Activated T-cell treated with anti-CD3 and anti-CD28 coated beads for 4 hours (primary cell): ENCODE results near the gene RABIF.

Experiments
- DNase-seq: peaks from one replicate; pipeline ENCODE4 v3.0.0-alpha.2; 2020

The RABIF gene

DNA sequence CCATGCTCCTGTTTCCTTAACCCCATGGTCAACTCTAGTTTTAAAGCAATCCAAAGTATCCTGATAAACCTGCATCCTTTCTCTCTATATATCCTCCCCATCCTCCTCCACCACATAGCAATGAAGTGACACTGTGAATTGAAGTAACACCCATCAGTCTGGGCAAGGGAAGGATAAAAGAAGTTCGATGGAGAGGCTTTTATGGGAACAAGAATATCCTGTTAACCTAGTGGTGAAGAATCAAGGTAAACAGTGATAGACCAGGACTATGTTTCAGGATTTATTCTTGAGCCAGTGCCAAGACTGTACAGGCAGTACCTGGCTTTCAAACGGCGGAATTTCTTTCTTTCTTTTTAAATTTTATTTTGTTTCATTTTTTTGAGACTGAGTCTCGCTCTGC lies 17.6 kb downstream of the RABIF start:
- DNase-seq = no peak

DNA sequence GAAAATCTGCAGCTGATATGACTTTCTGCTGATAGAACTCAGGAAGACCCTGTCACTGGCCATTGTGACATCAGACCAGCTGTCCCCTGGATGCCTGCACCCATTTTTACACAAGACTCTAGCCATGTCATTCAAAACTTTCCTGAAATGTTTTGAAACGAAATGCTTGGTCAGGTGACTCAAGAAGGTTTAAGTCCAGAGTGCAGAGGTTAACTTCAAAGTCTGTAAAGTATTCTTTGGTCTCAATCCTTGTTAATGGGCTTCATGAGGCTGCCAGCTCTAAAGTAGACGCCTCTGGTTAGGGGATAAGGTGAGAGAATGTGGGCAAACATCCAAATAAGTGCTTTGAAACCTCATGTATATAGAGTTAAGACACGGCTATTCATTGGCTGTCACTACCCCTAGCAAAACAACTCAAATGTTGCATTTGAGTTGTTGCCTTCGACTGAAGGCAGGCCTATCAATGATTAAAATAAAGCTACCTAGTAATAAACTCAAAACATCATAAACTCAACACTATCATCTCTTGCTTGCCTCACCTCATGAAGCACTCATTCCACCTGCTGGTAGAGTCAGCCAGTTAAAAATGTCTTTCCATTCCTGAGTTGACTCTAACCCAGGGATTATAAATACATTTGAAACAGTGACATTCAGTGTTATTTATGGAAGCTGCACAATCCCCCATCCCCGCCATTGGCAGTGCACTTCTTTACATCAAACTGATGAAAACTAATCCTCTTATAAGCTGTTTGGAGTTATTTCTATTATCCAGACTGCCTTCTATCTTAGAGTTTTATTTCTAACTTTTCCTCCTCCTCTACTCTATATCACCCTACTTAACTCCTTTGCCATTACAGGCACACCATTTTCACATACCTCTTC lies 26.0 kb downstream of the RABIF start:
- DNase-seq = no peak

DNA sequence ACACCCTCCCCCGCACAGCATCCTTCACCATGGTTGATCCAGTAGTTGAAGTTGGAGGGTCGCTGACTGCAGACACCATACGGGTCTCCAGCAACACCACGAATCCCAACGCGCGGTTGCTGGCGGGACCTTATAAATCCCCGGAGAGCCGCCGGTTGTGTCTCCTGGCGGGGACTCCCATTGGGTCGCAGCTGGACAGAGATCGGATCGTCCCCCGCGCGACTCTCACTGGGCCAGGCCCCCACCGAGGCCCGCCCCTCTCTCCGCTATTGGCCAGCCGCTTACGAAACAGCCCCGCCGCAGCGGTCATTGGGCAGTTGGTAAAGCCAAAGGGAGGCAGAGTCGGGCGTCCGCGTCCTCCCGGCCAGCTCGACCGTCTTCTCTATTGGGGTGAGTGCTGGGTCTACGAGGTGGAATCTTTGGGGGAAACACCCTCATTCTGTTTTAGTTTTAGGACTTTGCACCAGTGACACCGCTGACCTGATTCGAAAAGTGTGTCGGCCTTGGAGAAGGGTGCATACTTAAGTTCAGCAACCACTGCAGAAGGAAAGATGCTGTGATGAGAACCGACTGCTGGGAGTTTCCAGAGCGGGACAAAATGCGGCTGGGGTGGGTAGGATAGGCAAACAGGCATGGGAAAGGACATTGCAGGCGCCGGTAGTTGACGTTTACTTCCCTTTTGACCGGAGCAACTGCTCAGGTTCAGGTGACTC lies 27.4 kb downstream of the RABIF start:
- no peak for DNase-seq

DNA sequence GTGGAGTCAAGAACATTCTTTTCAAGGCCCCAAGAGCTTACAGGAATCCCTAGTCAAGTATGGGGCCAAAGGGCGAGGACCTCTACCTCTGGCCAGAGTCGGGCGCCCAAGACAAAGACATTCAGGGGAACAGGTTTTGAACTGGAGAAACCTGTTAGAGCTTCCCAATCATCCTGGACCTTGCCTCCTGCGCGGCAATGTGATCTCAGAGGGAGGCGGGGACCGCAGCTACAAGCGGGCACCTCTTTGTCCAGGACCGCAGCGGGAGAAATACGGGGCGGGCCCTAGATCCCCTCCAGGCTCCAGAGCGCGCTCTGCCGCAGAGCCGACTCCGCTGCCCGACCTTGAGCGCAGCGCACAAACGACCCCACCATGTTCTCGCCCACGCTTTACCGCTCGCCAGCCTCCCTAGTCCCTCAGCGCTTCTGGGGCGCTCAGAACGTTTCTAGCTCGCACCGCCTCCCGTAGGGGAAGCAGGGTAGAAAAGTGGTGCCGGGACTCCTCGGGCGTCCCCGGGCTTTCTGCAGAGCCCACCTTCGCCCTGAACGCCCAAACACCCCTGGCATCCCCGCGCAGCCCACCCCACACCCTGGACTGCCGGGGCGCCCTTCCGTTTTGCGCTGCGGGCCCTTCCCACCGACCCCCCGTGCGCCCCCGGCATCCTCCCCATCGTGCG lies 28.1 kb downstream of the RABIF start:
- peak; percentile 13 for DNase-seq

DNA sequence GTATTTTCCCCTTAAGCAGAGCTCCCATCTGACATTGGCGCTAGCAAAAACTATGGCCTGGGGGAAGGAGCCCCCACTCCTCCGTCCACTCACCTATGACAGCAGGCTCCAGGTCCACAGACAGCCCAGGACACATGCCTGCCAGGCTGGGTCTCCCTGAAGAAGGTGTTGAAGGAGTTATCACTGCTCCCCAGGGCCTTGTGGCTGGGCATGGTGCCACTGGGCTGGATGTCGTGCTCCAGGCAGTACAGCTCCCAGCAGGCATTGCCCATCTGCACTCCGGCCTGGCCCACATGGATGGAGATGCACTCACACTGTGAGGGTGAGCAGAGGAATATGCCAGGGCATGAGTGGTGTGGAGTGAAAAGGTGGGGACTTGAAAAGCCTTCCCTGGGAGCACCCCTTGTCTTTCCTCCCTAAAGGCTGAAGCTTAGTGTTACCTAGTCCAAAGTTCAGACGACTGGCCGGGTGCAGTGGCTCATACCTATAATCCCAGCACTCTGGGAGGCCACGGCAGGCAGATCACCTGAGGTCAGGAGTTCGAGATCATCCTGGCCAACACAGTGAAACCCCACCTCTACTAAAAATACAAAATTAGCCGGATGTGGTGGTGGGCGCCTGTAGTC lies 30.0 kb downstream of the RABIF start:
- DNase-seq = no peak

DNA sequence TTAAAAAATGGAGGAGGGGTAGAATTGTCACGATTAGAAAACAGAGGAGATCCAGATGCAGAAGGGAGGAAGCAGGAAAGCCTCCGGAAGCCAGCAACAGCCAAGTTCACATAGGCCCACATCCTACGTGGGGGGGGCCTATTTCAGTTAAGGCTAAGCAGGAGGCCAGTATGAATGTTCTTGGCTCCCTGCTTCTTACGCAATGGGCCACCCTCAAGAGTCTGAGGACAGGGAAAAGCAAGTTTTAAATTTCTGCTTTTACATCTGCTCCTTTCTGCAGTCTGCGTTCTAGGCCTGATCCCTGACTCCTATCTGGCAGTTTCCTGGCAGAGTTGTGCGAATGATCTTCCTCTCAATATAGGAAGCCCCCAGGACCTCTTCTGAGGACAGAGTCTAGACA lies 30.6 kb downstream of the RABIF start:
- no peak for DNase-seq

DNA sequence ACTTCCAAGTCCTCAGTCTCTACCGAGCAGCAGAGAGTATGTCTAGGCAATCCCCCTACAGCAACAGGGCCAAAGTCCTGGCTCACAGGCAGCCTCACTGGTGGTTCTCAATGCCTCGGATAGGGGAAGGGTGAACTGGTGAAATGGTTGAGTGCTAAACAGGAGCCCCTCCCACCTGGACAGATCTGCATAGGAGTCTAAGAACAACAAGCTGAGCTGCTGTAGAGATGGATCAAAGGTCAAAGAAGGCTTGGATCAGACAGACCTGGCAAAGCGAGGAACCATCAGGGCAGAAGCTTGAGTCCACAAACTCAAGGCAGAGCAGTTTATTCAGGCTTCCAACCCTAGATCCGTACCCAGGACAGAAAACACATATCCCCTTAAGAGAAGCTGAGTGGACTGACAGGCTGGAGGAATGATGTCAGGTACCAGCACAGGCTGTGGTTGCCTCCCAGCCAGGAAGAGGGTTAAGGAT lies 31.8 kb downstream of the RABIF start:
- no peak for DNase-seq

DNA sequence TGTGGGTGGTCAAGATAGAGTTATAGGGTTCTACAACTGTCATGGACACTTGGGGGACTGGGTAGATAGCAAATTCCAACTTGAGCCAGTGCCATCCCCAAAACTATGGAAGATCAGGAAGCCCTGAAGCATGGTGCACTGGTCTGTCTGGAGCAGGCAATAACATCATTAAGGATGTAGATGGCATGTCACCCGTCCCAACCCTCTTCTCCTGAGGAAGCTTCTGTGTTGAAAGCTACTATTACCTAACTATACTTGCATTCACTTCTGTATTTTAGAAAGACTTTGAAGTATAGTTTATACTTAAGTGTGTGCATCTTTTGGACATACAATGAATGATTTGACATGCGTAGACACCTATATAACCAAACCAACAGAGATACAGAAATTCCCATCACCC lies 32.9 kb downstream of the RABIF start:
- no peak for DNase-seq

DNA sequence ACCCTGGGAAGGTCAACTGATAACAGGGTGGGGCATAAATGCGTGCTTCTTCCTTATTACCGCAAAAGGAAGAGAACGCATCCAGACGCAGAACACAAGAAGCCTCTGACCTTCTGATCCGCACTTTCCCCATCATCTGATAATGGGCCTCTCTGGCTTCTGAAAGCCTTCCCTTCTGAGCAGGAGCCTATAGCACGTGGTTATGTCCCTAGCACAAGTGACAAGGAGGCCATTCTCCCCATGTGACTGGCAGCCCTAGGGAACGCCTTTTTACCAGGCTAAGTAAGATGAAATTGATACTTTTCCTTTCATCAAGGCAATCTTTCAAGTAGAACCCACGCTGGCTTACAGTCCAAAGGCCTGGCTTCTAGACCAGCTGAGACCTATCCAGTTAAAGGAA lies 34.2 kb downstream of the RABIF start:
- no peak for DNase-seq

DNA sequence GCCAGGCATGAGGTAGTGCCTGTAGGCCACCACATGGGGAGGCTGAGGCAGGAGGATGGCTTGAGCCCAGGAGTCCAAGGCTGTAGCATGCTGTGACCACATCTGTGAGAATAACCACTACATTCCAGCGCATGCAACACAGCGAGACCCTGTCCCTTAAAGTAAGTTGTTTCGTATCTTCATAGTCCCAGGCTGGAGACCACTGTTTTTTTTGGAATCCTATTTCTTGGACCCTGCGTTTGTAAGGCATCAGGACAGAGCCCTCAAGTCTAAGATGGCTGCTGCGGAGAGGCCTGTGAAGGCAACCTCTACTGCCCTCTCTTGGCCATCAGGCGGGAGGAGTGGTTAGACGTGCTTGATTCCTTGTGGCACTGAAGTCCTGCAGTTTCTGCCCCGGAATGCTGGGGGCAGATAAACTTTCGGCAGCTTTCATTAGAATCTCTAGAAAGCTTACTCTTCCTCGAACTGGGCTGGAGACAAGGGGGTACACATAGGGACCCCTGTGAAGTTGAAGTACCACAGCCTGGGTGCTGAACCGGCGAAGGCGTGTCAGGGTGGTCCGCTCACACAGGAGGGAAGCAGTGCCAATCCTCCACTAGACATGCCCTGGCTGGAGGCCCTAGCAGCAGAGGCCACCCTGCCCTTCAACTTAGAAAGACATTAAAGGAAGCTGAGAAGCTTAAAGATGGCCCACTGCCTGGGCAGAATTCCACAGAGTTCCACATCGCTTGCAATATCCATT lies 36.6 kb downstream of the RABIF start:
- no peak for DNase-seq

DNA sequence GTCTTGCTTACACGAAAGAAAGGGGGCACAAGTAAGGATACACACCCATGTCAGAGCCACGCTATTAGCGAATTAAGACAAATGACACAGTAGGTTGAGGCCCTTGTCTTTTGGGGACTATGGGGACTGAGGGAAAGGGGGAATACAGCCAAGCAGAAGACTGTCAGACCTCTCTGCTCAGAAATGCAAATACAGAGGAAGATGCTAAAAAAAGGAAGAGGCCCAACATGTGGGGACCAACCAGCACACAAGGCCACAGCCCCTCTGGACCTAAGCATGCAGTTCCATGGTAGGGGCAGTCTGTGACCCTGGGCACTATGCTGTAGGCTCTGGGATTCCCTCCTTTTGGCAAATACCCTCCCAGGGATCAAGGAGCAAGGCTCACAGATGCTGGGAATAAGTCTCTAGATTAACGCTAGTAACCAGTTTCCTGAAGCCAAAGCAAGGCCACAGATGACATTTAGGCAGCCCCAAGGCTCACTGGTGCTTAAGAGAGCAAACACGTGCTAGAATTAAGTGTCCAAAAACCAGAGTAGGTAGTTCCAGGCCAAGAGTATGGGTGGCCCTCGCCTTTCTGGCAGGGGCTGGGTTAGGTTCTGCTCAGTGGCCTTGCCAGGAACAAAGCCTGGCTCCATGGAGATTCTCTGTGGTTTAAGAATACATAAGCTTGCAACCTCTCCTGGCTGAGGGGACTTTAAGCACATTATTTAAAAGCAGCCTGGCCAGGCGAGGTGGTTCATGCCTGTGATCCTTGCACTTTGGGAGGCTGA lies 38.2 kb downstream of the RABIF start:
- DNase-seq = no peak

DNA sequence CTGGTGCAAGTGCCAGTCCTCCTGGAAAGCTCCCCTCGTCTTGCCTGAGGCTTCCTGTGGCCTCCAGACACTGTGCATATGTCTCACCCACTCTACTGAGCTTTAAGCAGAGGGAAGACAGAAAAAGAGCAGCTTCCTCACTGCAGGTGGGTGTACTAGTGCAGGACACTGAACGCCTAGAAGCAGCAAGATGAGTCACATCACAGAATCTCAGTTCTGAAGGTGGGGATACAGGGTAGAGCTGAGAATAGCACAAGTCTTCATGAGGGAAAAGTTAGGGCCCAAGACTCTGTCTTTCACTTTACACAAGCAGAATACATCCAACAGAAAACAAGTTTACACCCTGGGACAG lies 40.8 kb downstream of the RABIF start:
- DNase-seq = no peak

DNA sequence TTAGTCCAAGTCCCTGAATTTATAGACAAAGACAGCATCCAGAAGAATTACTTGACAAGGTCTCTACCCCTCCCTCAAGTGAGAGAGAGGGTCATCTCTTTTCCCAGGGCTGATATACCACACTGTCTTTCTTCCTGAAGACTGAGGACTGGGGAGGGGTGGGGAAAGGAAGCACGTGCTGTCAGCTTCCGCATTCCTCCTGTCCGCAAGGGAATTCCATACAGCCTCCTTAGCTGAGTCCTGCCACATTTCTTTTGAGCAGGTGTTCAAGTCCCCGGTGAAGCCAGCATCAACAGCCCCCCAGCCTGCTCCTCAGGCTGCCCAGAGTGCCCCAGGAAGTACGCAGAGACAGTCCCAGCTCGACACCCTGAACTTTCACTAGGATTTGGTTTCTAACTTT lies 44.0 kb downstream of the RABIF start:
- no peak for DNase-seq

DNA sequence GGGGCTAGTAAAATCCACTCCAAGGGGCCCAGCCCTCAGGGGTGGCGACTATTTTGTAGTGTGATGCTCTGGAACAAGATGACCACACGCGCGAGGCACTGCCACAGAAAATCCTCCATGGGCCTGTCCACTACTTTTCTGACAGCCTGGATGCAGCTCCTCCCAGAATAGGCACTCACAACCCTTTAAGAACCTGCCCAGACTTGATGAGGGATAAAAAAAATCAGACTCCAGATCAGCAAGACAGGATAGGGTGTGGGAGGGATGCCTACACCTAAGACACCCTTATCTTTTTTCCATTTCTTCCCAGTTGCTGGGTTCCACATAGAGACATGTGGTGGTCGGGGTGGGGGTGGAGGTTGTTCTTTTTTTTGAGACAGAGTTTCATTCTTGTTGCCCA lies 44.7 kb downstream of the RABIF start:
- no peak for DNase-seq

DNA sequence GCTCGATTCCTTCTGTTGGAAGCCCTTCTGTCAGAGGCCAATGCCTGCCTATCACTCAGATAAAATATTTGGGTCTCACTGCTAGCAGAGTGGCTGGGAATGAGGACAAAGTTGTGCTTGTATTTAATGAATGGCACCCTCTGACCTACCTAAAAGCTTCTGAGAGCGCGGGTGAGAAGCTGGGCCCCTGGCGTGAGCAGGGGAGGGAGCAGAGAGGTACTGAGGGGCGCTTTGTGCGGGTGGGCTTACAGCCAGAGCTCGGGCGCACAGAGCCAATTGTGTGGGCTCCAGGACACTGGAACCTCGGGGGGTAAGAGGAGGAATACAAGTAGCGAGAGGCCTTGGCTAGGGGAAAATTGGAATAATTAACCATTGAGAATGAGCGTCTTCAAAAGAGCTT lies 45.9 kb downstream of the RABIF start:
- DNase-seq = no peak

DNA sequence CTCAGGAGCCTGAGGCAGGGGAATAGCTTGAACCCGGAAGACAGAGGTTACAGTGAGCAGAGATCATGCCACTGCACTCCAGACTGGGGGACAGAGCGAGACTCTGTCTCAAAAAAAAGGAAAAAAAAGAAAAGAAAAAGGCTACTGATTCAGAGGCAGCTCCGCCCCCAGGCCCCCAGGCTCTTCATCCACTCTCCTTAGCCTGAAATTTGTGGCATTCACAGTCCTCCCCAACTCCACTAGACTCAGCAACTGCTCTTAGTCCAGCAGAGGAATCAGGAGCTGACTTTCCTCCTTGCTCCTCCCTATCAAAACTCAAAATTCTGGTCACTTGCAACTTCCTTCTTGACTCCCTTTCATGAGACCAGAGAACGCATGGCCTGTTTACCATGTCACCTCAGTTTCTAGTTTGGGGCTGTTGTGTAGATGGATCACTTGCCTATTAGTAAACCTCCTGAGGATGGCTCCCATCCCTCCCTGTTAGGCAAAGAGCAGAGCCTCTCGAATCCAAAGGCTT lies 51.1 kb downstream of the RABIF start:
- DNase-seq = no peak

DNA sequence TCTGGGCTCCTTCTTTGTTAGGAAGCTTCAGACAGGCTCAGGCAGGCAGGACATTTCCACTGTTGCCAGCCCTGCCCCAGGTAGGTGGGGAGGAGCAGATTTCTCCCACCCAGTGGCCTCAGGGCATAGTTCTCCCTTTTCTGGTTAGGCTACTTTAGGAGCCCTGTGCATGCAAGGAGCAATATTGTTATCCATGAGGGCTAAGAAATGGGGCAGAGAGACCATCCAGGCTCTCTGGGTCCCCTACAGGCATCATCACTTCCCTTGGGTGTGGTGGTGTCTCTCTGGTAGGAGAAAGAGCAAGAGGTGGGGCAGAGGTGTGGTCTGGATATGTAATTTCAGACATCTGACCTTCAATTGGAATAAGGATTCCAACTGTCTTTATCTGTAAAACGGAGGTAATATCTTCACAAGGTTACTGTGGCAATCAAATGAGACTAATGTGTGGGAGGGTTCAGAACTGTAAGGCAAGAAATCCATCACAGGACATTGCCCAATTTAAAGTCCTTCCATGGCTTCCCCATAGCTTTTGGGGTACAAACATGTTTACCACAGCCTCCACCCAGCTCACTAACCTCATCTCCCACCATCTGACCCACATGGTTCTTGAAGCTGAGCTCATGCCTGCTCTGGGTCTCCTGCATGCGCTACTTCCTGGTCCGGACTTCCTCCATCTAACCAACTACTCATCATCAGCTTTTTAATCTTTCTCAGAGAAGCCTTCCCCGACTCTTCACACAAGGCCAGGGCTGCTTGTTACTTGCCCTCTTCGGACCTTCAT lies 52.1 kb downstream of the RABIF start:
- no peak for DNase-seq

DNA sequence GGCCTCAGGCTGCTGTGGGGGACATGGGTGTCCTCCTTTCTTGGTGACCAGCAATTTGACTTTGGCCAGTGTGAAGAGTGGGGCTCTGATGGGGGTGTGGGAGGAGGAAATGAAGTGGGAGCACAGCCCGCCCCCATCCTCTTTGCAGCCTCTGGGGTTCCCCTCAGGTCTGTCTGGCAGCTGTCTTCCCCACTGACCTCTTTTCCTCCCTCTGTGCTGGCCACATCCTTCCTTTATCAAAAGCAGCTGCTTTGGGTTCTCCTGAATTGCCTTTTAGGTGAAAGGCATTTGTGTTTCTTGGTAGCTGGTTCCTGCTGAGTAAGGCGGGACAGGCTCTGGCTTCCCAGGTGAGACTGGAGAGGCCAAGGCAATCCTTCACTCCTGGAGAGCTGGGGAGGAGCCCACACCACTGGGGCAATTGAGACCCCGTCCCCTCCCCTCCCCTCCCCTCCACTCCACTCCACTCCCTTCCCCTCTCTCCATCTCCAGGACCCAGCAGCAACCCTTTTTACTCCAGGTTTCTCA lies 53.3 kb downstream of the RABIF start:
- DNase-seq = no peak

DNA sequence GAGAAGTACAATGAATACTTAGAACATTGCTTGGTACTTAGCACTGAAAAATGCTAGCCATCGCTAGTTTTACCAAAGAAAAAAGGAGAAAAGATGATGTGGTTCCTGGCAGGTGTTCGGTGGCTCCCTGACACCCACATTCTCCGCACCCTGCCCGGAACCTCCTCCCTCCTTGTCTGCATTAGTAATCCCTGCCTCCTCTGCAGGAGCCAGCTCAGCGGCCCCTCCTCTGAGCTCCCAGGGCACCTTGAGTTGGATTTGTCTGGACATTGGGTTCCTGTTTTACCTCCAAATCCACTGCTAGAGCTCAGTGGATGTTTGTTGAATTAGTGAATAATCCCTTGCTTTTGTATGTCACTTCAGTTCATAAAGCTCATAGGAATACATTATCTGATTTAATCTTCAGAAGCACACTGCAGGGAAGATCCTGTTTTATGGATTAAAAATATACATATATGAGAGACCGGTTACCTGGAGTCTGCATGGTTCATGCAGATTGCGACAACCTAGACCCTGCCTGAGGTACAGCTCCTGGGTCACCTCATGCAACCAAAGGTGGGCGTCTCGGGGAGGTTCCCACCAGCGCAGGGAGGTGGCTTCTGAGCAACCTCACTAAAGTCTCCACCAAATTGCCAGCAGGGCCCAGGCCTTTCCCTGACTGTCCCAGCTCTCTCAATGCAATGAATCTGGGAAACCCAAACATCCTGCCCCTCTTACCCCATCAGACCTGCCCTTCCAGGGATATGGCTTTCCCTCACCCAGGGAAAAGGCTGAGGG lies 54.0 kb downstream of the RABIF start:
- no peak for DNase-seq

DNA sequence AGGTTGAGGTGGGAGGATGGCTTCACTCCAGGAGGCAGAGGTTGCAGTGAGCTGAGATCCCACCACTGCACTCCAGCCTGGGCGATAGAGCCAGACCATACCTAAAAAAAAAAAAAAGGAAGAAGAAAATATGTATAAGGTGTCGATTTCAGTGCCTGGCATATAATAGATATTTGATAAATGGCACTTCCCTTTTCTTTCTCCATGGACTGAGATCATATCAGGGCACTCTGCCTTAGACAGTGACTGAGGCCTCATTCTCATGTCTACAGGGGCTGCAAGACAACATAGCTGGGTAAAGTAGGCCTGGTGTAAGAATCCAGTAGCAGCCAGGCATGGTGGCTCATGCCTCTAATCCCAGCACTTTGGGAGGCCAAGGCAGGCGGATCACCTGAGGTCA lies 57.0 kb downstream of the RABIF start:
- no peak for DNase-seq
